HG02973 (cell line): ENCODE results near the gene PLEKHF1.
"Not testable (repeated sequence)": the region's sequence is repeated elsewhere in the genome, so short reads cannot be mapped to it uniquely, and the experiment has no call there.

Experiments
- ATAC-seq: cut with Tn5 transposase; IDR thresholded peaks from one replicate; pipeline ENCODE4 v1.9.1; 2021; ENCODE audit warnings: moderate library complexity; ENCODE audit not compliant: unreplicated experiment

Gene PLEKHF1, protein sequence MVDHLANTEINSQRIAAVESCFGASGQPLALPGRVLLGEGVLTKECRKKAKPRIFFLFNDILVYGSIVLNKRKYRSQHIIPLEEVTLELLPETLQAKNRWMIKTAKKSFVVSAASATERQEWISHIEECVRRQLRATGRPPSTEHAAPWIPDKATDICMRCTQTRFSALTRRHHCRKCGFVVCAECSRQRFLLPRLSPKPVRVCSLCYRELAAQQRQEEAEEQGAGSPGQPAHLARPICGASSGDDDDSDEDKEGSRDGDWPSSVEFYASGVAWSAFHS

DNA sequence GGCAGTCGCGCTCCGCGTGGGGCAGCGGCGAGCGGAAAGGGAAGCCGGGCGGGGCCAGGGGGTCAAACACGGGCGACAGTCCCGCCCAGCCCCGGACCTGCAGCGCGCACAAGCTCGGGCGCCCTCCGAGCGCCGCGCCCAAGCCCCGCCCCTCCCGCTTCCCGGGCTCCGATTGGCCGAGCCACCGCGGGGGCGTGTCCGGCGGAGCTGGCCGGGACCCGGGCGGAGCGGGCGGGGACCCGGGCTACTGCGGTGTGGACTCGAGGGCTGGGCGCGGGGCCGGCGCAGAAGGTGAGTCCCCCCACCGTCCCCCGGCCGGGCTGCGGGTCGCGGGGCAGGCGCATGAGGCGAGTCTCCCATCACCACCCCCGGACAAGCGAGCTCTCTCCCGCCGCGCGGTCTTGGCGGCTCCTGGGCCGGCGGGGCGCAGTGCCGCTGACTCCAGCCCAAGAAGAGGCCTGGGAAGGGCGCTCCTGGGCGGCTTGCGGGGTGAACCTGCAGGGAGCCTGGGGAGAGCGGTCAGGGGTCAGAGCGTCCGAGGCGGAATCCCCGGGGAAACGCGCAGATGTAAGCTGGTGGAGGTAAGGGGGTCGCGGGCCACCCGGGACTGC, at the start of gene PLEKHF1:
TSS of gene PLEKHF1 (plus strand) at position 247 of the 611 bp plus-strand sequence. CDS start 8,379 bp downstream, outside the sequence.
- peak; percentile 83 for ATAC-seq

DNA sequence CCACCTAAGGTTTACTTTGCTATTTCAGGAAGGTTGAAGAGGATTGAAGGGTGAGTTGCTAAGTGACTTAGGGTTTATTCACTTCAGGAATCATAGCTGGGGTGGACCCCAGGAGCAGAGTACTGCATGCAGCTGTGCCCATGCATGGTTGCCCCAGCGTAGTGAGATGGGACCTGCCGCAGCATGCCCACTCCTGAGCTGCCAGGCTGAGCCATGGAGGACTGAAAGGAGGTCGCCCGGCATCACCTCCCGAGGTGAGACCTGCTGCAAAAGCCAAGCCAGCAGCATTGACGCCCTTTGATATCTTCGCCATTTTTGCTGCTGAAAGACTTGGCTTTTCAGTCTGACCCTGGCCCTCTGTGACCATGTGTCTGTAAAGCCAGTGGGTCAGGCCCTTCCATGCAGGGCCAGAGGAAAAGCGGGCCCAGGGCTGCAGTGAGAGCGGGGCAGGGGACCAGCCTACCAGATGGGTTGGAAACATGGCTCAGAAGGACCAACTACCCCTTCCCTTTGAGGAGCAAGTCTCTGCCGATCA, 49.3 kb upstream of the PLEKHF1 start:
- no peak for ATAC-seq

DNA sequence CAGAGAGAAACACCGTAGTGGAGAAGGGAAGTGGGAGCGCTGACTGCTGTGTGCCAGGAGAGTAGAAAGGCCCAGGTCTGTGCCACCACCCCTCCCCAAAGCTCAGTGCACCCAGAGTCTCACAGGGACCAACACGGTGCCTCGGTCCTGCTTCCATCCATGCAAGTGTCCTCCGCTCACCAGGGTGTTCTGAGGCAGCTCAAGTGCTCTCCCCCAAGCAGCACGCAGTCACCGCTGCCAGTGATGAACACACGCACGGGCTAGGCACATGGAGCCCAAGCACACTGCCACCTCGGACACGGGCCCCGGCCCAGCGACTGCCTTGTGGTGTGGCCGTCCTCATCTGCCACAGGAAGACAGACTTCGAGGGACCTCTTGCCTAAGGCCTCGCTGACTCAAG, 48.7 kb upstream of the PLEKHF1 start:
- no peak for ATAC-seq

DNA sequence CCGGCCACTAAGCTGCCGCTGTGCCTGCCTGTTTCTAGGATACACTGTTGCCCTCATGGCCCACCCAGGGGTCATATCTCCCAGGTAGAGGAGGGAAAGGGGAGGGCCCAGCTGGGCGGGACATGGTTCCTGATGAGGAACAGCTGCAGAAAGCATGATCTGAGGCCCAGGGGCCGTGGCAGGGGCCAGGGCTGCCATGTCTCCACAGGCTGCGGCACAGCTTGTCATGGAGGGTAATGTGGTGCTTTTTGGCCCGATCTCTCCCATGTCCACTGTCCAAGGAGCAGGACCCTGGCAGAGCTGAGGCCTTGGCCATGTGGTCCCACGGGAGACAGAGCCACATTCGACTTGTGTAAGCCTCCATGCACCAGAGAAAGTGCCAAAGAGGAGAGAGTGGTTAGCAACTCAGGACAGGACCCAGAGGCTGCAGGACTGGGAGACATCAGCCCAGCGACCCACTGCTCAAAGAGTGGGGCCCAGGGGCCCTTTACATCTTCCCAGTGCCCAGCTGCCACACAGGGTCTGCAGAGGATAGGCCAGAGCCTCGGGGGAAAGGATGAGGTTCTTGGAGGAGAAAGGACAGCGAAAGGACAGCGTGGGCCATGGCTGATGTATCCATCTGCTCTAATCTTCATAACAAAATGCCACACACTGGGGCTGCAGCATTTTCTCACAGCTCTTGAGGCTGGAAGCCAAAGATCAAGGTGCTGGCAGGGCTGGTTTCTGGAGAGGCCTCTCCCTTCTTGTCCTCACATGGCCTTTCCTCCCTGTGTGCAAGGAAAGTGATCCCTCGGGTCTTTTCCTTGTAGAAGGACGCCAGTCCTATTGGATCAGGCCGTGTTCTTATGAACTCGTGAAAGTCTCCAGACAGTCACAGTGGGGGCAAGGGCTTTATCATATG, 47.6 kb upstream of the PLEKHF1 start:
- ATAC-seq = no peak

DNA sequence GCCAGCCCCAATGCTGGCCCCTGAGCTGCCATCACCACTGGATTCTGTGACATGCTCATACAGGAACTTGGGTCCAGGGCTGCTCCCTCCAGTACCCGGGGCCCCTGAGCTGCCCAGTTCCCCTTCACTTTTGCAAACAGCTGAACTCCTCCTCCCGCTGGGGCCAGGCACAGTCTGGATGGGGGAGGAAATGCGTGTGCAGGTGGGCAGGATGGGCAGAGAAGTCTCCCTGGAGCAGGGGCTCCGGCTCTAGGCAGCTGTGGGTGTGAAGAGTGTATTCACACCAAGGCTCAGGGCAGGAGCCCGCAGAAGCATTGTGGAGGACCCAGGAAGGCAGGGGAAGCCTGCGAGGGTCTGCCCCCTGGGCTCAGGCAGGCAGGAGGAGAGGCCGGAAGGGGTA, 46.8 kb upstream of the PLEKHF1 start:
- ATAC-seq = no peak

DNA sequence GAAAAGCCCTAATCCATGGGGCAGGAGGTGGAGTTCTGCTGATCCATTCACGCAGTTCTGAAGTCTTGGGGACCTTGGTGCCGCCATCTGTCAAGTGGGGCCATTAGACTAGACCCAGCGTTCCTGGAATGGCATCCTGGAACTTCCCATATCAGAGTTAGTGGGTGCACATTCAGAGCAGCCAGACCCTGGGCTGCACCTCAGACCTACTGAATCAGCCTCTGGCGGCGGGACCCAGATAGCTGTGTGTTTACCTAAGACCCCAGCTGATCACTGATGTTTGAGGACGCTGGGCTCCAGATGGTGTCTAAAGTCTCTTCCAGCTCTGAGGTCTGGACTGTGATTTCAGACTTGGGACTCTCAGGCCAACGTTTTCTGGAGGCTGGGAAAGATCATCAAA, 46.4 kb upstream of the PLEKHF1 start:
- ATAC-seq = no peak

DNA sequence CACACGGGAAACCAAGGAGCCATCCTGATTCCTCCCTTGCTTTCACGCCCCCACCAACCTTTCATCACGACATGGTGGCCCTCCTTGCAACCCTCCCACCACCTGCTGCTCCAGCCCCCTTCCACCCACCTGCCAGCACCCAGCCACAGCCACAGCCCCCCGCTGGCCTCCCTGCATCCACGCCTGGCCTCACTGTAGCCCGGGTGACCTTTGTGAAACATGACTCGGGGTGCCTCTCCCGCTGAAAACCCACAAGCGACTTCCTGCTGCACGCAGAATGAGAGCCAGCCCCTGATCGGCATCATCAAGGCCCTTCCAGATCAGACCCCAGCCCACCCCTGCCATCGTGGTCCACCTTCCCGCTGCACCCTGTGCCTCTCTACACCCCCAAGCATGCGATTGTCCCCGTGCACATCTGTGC, 44.3 kb upstream of the PLEKHF1 start:
- ATAC-seq = no peak

DNA sequence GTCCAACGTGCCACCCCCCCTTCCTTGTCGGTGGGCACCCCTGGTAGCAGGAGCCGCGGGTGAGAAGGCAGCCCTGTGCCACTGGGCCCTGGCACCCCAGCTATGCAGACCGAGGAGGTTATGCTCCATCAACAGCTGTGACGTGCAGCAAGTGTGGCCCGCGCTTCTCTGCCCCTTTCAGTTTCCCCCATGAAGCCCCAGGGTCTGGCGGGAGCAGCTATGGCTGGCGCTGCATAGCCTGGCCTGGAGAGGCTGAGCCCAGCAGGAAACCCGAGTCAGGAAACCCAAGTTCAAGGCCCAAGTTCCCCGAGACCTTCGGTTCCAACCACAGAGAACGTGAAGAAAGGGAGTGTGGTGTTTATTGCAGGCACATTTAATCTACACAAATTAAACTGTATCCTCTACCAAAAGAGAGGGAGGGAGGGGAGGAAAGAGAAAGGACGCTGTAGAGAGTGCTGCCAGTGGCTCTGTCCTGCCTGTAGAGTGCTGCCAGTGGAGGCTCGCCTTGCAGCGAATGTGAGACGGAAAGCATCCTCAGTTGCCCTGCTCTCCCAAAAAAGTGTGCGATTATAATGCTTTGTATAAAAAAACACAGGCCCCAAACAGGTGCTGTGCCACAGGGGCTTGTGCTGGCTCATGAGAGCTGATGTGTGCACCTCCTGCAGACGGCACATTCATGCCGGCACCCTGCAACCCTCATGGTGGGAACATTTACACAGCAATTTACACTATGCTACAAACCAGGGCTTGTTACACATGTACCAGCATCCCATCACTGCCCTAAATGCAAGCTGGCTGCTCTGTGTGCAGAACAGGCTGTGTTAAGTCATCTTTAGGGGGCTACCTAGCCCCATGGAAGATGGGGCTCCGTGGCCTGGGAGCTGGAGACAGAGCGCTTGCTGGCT, 42.8 kb upstream of the PLEKHF1 start:
- ATAC-seq = no peak

DNA sequence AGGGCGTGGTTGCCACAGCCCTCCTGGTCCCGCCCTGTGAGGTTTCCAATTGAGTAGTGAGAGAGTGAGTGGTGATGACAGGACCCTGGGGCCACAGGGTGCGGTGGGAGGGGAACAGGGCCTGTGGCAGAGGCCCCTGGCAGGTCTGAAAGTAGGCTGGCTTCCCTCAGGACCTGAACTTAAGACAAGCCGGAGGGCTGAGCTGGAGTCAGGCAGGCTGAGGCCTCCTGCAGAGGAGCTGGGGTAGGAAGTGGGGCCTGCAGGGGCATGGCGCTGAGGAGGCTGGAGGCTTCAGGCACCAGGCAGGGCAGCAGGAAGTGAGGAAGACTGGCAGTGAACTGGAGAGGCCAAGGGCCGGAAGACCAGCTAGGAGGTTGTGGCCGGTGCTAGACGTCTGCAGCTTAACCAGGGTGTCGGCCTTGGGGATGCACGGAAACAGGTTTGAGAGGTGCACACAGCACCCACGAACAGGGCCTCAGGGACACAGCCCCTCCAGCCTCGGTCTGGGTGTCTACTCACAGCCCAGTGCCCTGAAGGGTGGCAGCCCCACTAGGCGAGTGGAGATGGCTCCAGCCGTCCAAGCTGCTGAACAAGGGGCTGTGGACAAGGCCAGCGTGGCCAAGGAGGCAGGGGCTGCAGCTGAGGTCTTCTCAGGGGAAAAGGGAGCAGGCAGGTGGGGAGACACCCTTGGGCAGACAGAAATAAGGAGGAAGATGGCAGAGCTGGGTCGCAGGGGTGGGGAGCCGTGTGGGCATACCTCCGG, 41.4 kb upstream of the PLEKHF1 start:
- ATAC-seq = no peak

DNA sequence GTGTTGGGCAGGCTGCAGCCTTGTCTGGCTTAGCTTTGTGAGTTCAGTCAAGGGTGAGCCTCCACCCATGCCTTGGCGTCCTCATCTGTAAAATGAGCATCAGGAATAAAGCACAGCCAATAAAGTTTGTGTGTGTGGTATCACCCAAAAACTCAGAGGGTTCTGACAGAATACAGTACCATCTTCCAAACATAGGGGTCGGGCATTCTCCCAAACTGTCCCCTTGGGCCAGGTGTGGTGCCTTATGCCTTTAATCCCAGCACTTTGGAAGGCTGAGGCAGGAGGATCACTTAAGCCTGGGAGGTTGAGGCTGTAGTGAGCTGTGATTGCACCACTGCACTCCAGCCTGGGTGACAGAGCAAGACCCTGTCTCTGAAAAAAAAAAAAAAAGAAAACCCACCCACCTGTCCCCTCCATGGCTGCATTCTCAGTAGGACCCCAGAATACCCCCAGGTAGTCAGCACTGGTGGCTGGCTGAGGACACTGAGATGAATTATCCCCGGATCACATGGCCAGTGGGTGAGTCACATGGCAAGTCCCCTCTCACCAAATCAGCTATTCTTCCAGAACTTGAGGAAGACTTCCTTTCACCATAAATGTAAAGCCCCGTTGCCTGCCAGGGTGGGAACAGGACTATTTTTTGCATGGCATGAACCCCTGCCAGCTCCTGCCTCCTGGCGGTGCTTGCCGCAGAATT, 40.6 kb upstream of the PLEKHF1 start:
- no peak for ATAC-seq

DNA sequence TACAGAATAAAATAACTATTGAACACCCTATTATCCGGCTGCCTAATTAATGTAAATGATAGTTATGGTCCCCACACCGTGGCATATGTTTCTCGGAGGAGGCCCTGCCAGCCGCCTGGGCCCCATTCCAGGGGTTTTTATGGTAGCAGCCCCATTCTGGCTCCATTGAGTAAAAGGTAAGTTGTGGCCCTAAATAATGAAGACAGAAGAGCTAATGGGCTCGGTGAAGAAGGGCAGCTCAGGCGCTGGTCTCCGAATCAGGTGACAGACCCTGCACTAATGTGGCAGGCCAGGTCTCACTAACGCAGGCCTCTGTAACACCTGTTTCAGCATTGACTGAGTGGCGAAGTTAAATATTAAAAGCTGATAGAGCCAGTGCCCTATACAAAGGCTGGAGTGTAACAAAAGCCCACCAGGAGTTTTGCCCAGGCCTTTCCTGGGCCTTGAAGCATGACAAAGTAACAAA, 40.0 kb upstream of the PLEKHF1 start:
- no peak for ATAC-seq

DNA sequence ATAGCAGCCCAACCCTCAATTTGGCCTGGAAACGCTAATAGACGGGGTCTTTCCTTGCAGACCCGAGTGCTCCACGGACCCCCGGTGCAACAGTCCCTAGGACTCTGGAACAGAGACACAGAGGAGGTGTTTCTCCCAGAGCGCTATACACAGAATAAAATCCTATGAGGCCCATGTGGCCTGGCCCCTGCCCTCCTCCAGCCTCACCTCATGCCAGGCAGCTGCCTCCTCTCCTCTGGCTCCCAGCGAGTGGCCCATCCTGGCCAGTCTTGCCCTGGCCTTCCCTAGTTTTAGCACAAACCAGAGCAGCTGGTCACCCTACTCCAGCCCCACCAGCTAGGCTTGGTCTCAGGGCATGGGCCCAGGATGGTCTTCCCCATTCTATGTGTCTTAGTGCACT, 38.9 kb upstream of the PLEKHF1 start:
- no peak for ATAC-seq

DNA sequence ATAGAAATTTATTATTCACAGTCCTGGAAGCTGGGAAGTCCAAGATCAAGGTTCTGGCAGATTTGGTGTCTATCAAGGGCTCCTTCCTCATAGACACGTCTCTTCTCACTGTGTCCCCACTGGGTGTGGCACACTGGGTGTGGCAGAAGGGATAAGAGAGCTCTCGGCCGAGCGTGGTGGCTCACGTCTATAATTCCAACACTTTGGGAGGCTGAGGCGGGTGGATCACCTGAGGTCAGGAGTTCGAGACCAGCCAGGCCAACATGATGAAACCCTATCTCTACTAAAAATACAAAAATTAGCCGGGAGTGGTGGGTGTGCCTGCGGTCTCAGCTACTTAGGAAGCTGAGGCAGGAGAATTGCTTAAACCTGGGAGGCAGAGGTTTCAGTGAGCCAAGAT, 38.4 kb upstream of the PLEKHF1 start:
- ATAC-seq = not testable (repeated sequence)

DNA sequence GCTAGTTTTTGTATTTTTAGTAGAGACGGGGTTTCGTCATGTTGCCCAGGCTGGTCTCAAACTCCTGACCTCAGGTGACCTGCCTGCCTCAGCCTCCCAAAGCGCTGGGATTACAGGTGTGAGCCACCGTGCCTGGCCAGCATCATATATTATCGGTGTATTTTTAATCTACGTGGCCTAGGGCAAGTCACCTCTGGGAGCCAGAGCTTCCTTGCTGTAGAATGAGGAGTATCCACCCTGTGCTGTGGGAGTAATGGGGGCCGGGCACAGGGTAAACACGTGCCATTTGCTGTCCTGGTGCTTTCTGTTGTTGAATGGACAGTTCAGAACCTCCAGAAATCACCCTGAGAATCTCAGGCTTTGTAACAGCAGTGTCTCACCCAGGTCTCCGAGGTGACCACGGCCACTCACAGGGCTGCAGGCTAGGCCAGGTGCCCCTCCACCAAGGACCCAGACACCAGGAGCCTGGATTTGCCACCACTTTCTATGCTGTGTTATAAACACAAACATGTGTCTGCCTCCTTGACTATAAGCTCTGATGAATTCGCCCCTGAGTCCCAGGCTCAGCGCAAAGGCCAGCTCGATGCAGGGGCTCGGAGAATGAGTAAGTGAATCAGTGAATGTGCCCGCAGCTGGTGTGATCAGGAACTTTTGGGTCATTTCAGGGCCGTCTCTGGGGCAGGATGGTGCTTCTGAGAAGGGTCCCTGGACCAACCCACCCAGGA, 36.4 kb upstream of the PLEKHF1 start:
- no peak for ATAC-seq

DNA sequence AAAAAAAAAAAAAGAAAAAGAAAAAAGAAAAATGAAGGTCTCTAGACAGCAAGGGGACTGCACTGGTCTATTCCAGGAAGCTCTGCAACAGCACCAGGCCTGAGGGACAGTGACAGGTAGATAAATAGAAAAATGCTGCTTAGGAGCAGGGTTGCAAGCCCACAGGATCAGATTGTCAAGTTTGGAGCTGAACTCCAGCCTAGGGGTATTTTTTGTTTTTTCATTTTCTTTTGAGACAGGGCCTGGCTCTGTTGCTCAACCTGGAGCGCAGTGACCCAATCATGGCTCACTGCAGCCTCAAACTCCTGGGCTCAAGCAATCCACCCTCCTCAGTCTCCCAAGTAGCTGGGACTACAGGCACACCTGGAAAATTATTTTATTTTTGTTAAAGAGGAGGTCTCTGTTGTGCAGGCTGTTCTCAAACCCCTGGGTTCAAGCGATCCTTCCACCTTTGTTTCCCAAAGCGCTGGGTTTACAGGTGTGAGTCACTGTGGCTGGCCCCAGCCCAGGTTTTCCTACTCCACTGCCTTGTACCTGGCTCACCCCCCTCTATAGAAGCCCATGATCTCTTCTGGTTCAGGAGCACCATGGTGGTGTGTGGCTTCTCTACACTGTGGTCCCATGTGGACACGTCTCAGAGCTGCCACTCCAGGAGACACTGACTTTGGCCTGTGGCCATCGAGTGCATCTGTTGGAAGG, 35.3 kb upstream of the PLEKHF1 start:
- no peak for ATAC-seq

DNA sequence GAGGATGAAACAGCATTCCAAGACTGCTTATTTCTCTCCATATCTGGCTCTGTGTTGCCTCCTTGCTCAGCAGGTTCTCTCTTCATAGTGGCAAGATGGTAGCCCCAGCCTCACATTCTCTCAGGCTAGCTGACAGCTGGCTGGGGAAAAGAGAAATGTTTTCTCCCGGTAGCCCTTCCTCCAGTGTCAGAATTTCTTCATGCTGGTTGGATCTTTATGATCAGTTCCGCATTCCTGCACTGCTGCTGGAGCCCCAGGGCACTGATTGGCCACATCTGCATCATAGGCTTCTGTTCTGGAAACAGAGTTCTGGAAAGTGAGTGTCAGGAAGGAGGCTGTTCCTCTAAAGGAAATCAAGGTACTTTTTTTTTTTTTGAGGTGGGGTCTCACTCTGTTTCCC, 34.6 kb upstream of the PLEKHF1 start:
- ATAC-seq = no peak

DNA sequence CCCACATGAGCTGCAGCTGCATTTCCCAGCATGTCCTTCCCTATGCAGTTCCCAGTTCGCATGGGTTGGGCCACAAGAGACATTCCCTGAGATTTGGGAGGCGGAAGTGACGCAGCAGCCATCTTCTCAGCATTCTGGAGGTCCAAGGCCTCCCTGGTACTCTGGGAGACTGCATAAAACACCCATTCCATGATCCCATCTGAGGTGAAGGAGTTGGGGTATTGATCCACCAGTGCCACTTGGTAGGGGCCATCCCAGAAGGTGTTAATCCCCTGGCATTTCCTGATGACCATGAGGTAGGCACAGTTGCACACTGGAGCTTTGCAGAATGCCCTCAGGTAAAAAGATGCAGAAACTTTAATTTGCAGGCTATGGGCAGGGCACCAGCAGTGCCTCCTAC, 33.8 kb upstream of the PLEKHF1 start:
- ATAC-seq = no peak

DNA sequence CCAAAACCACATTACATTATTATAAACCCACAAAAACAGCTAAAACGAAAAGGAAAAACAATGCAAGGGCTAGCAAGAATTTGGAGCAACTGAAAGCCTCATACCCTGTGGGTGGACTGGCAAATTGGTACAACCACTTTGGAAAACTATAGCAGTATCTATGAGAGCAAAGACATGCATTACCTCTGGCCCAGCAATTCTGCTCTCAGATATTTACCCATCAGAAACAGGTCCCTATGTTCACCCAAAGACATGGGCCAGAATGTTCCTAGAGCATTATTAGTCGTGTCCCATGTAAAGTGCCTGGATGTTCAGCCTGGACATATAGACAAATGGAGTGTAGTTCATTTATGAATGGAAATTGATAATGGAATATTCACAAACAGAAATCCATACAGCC, 31.3 kb upstream of the PLEKHF1 start:
- no peak for ATAC-seq
